IgD-negative memory B cell (primary cell): Measurements from ENCODE around the gene PRPF40A. TPM values are rescaled to one million over a fixed set of nuclear protein-coding genes. Genes with fewer than 3 reads are reported as not detected.

ENCODE experiments used
- H3K27ac Mint-ChIP-seq, 3 donors: one replicate each; pipeline ENCODE4 v1.8.0; 2020 to 2022; ENCODE audit warnings: mild to moderate bottlenecking in 3 of 3, mixed read lengths in 3 of 3, moderate library complexity in 1 of 3
- H3K27me3 Mint-ChIP-seq: one replicate; pipeline ENCODE4 v1.8.0; 2021; ENCODE audit warnings: mixed read lengths
- H3K36me3 Mint-ChIP-seq: one replicate; pipeline ENCODE4 v1.8.0; 2020; ENCODE audit warnings: mild to moderate bottlenecking, mixed read lengths
- H3K4me1 Mint-ChIP-seq, 3 donors: one replicate each; pipeline ENCODE4 v1.8.0; 2020 to 2022; ENCODE audit warnings: mixed read lengths in 3 of 3, mild to moderate bottlenecking in 1 of 3
- H3K4me3 Mint-ChIP-seq, 4 donors: one replicate each; pipeline ENCODE4 v1.8.0; 2020 to 2022; ENCODE audit warnings: mild to moderate bottlenecking in 4 of 4, mixed read lengths in 4 of 4, moderate library complexity in 3 of 4
- H3K9me3 Mint-ChIP-seq, 3 donors: one replicate each; pipeline ENCODE4 v1.8.0; 2020 to 2021; ENCODE audit warnings: mixed read lengths in 3 of 3, mild to moderate bottlenecking in 1 of 3
- polyA plus RNA-seq: library from polyadenylated mRNA; unstranded; fragments of 300-500 nt; fragmentation: Illumina TruSeq; gene quantifications from one replicate; pipeline ENCODE4 v1.2.3, GENCODE V29; 2021

PRPF40A gene
- polyA plus RNA-seq, 1 donor from 2014 or later: 114 TPM

- Mint-ChIP-seq H3K27me3 (no peaks in the 10 kb centered on the region), H3K36me3 (peaks cover 6% of the 10 kb centered on the region), H3K4me3 (no peak overlapping the region), H3K9me3 (no peaks in the 10 kb centered on the region), H3K27ac (peak overlapping the region in 1 of 3 donors; percentile 50), H3K4me1 (peaks cover 26 to 44% (median 30%) of the 10 kb centered on the region in 3 donors)
Measured at GRCh38 chr2:152696476-152696875, 20.8 kb downstream of the PRPF40A start.

- peak overlapping the region in 1 of 3 donors; percentile 33 for H3K27ac Mint-ChIP-seq
- H3K27me3 Mint-ChIP-seq: no peaks in the 10 kb centered on the region
- peak overlapping the region in 1 of 4 donors; percentile 32 for H3K4me3 Mint-ChIP-seq
- no peaks in the 10 kb centered on the region for H3K9me3 Mint-ChIP-seq
- H3K36me3 Mint-ChIP-seq: peaks cover 2% of the 10 kb centered on the region
- H3K4me1 Mint-ChIP-seq: peaks cover 26 to 39% (median 30%) of the 10 kb centered on the region in 3 donors
Measured at GRCh38 chr2:152695763-152696162, 21.5 kb downstream of the PRPF40A start.

GRCh38 chr2:152694161-152694661 is 23.1 kb downstream of the PRPF40A start:
- Mint-ChIP-seq H3K36me3 (peaks cover 2% of the 10 kb centered on the region), H3K9me3 (no peaks in the 10 kb centered on the region), H3K4me3 (peak overlapping the region in 3 of 4 donors; percentile 54 to 93 (median 85)), H3K4me1 (peaks cover 21 to 34% (median 25%) of the 10 kb centered on the region in 3 donors), H3K27me3 (no peaks in the 10 kb centered on the region), H3K27ac (peak overlapping the region; percentile 67 to 89 (median 88))

- H3K27me3 Mint-ChIP-seq: no peaks in the 10 kb centered on the region
- H3K4me1 Mint-ChIP-seq: peaks cover 21 to 34% (median 25%) of the 10 kb centered on the region in 3 donors
- no peaks in the 10 kb centered on the region for H3K9me3 Mint-ChIP-seq
- no peak overlapping the region for H3K27ac Mint-ChIP-seq
- no peak overlapping the region for H3K4me3 Mint-ChIP-seq
- H3K36me3 Mint-ChIP-seq: peaks cover 2% of the 10 kb centered on the region
Measured at GRCh38 chr2:152693033-152693432, 24.2 kb downstream of the PRPF40A start.

GRCh38 chr2:152686321-152686720 is 30.9 kb downstream of the PRPF40A start:
- Mint-ChIP-seq H3K27ac (no peak overlapping the region), H3K9me3 (no peaks in the 10 kb centered on the region), H3K27me3 (no peaks in the 10 kb centered on the region), H3K36me3 (peaks cover 2% of the 10 kb centered on the region), H3K4me1 (peaks cover 0 to 12% (median 11%) of the 10 kb centered on the region in 3 donors), H3K4me3 (no peak overlapping the region)

- H3K36me3 Mint-ChIP-seq: peaks cover 2% of the 10 kb centered on the region
- H3K27ac Mint-ChIP-seq: no peak overlapping the region
- H3K9me3 Mint-ChIP-seq: no peaks in the 10 kb centered on the region
- peaks cover 0 to 13% (median 11%) of the 10 kb centered on the region in 3 donors for H3K4me1 Mint-ChIP-seq
- H3K27me3 Mint-ChIP-seq: no peaks in the 10 kb centered on the region
- no peak overlapping the region for H3K4me3 Mint-ChIP-seq
Measured at GRCh38 chr2:152683400-152683799, 33.9 kb downstream of the PRPF40A start.

- Mint-ChIP-seq H3K36me3 (peaks cover 2% of the 10 kb centered on the region), H3K4me3 (no peak overlapping the region), H3K27ac (peak overlapping the region in 1 of 3 donors; percentile 27), H3K4me1 (peaks cover 0 to 13% (median 11%) of the 10 kb centered on the region in 3 donors), H3K9me3 (no peaks in the 10 kb centered on the region), H3K27me3 (no peaks in the 10 kb centered on the region)
Measured at GRCh38 chr2:152682663-152683062, 34.6 kb downstream of the PRPF40A start.

GRCh38 chr2:152678808-152679207 is 38.5 kb downstream of the PRPF40A start:
- H3K4me3 Mint-ChIP-seq: no peak overlapping the region
- peaks cover 0 to 2% (median 0%) of the 10 kb centered on the region in 3 donors for H3K4me1 Mint-ChIP-seq
- H3K27ac Mint-ChIP-seq: no peak overlapping the region
- H3K36me3 Mint-ChIP-seq: peaks cover 2% of the 10 kb centered on the region
- no peaks in the 10 kb centered on the region for H3K27me3 Mint-ChIP-seq
- H3K9me3 Mint-ChIP-seq: no peaks in the 10 kb centered on the region

GRCh38 chr2:152676461-152676860 is 40.8 kb downstream of the PRPF40A start:
- Mint-ChIP-seq H3K9me3 (no peaks in the 10 kb centered on the region), H3K4me3 (no peak overlapping the region), H3K27me3 (no peaks in the 10 kb centered on the region), H3K4me1 (peaks cover 0 to 2% (median 0%) of the 10 kb centered on the region in 3 donors), H3K27ac (no peak overlapping the region), H3K36me3 (peaks cover 6% of the 10 kb centered on the region)

GRCh38 chr2:152674334-152674733 is 42.9 kb downstream of the PRPF40A start:
- Mint-ChIP-seq H3K27ac (no peak overlapping the region), H3K9me3 (no peaks in the 10 kb centered on the region), H3K27me3 (no peaks in the 10 kb centered on the region), H3K4me3 (no peak overlapping the region), H3K4me1 (peaks cover 0 to 1% (median 0%) of the 10 kb centered on the region in 3 donors), H3K36me3 (peaks cover 6% of the 10 kb centered on the region)

- Mint-ChIP-seq H3K27me3 (no peaks in the 10 kb centered on the region), H3K4me3 (no peak overlapping the region), H3K9me3 (no peaks in the 10 kb centered on the region), H3K36me3 (peaks cover 8% of the 10 kb centered on the region), H3K27ac (no peak overlapping the region), H3K4me1 (no peaks in the 10 kb centered on the region)
Measured at GRCh38 chr2:152664725-152665124, 52.5 kb downstream of the PRPF40A start.

GRCh38 chr2:152661076-152661475 is 56.2 kb downstream of the PRPF40A start:
- H3K36me3 Mint-ChIP-seq: peaks cover 13% of the 10 kb centered on the region

GRCh38 chr2:152658221-152658620 is 59.0 kb downstream of the PRPF40A start:
- no peak overlapping the region for H3K4me3 Mint-ChIP-seq
- no peaks in the 10 kb centered on the region for H3K4me1 Mint-ChIP-seq
- peaks cover 9% of the 10 kb centered on the region for H3K36me3 Mint-ChIP-seq
- no peak overlapping the region for H3K27ac Mint-ChIP-seq
- H3K27me3 Mint-ChIP-seq: no peaks in the 10 kb centered on the region
- H3K9me3 Mint-ChIP-seq: no peaks in the 10 kb centered on the region

More at GRCh38 chr2:152661076-152661475, 56.2 kb downstream of the PRPF40A start:
- H3K27ac Mint-ChIP-seq: no peak overlapping the region
- no peaks in the 10 kb centered on the region for H3K9me3 Mint-ChIP-seq
- no peak overlapping the region for H3K4me3 Mint-ChIP-seq
- H3K4me1 Mint-ChIP-seq: no peaks in the 10 kb centered on the region
- H3K27me3 Mint-ChIP-seq: no peaks in the 10 kb centered on the region

- Mint-ChIP-seq H3K4me3 (no peak overlapping the region), H3K27me3 (no peaks in the 10 kb centered on the region), H3K9me3 (no peaks in the 10 kb centered on the region), H3K4me1 (no peaks in the 10 kb centered on the region), H3K36me3 (peaks cover 7% of the 10 kb centered on the region), H3K27ac (no peak overlapping the region)
Measured at GRCh38 chr2:152657043-152657442, 60.2 kb downstream of the PRPF40A start.

GRCh38 chr2:152655880-152656279 is 61.4 kb downstream of the PRPF40A start:
- Mint-ChIP-seq H3K27ac (peak overlapping the region in 1 of 3 donors; percentile 3), H3K27me3 (no peaks in the 10 kb centered on the region), H3K9me3 (no peaks in the 10 kb centered on the region), H3K36me3 (peaks cover 5% of the 10 kb centered on the region), H3K4me3 (no peak overlapping the region), H3K4me1 (no peaks in the 10 kb centered on the region)

GRCh38 chr2:152651834-152652233 is 65.4 kb downstream of the PRPF40A start:
- H3K27ac Mint-ChIP-seq: no peak overlapping the region
- H3K36me3 Mint-ChIP-seq: peaks cover 1% of the 10 kb centered on the region
- no peak overlapping the region for H3K4me3 Mint-ChIP-seq
- no peaks in the 10 kb centered on the region for H3K9me3 Mint-ChIP-seq
- H3K27me3 Mint-ChIP-seq: no peaks in the 10 kb centered on the region
- H3K4me1 Mint-ChIP-seq: no peaks in the 10 kb centered on the region
